ENCODE data around the gene MCOLN1.

MCOLN1 gene

GRCh38 chr19:7579182-7579581 lies 56.8 kb downstream of the MCOLN1 start:
- DNase-seq: no peak

GRCh38 chr19:7582446-7582845 lies 60.0 kb downstream of the MCOLN1 start:
- no peak for DNase-seq
